Panc1 (cell line): ENCODE results near the gene PIGK. TPM values are rescaled to one million over a fixed set of nuclear protein-coding genes. Genes with fewer than 3 reads are reported as not detected.

Experiments used
- ATAC-seq: fragments of 200-7000 bp; cut with Tn5 transposase; 2 replicates; pipeline ENCODE4 v1.9.1; 2020; ENCODE audit warnings: mild to moderate bottlenecking, moderate library complexity
- BruUV-seq: library from RNA; stranded (reverse); fragments of 400-500 nt; replicated peaks from 2 replicates; lab custom pipeline; 2021; lab: Mats Ljungman, UMichigan
- CTCF ChIA-PET: fragments of 300-600 bp; sonication (Branson Sonifier 250); formaldehyde crosslinking; loops from one replicate; lab custom pipeline; 2022; ENCODE audit warnings: antibody characterized with exemption; lab: Charles Lee
- POLR2A ChIA-PET: fragments of 300-600 bp; sonication (Branson Sonifier 250); formaldehyde crosslinking; loops from one replicate; lab custom pipeline; 2022; ENCODE audit warnings: antibody characterized with exemption; lab: Charles Lee
- DNase-seq: peaks from one replicate; pipeline ENCODE4 v3.0.0-alpha.2; 2010; ENCODE audit warnings: low read depth, low spot score
- H3K27ac ChIP-seq: 2 replicates; pipeline ENCODE4 v1.5.1; 2011; ENCODE audit warnings: mild to moderate bottlenecking, low read length, inconsistent platforms
- H3K27me3 ChIP-seq: fragments of 200-500 bp; sonication (Bioruptor generic); 2 replicates; pipeline ENCODE4 v1.6.0; 2014; ENCODE audit warnings: low read length, inconsistent platforms; ENCODE audit not compliant: control insufficient read depth, insufficient read depth
- H3K36me3 ChIP-seq: fragments of 200-500 bp; sonication (Bioruptor generic); 2 replicates; pipeline ENCODE4 v1.5.1; 2014; ENCODE audit warnings: inconsistent platforms, mild to moderate bottlenecking, low read length, moderate library complexity; ENCODE audit not compliant: control insufficient read depth, insufficient read depth
- H3K4me1 ChIP-seq: 2 replicates; pipeline ENCODE4 v1.5.1; 2011; ENCODE audit warnings: inconsistent platforms, mild to moderate bottlenecking, low read length, moderate library complexity; ENCODE audit not compliant: control insufficient read depth, insufficient read depth
- H3K4me3 ChIP-seq, 2 experiments: 2 replicates each; pipeline ENCODE4 v1.5.1; 2011 to 2012; ENCODE audit warnings: low read depth in 2 of 2, low read length in 2 of 2, mild to moderate bottlenecking in 2 of 2, inconsistent platforms in 1 of 2, moderate library complexity in 1 of 2
- H3K9me3 ChIP-seq: fragments of 200-500 bp; sonication (Bioruptor generic); 2 replicates; pipeline ENCODE4 v1.5.1; 2014; ENCODE audit warnings: low read depth, mild to moderate bottlenecking, inconsistent platforms, low read length, moderate library complexity; ENCODE audit not compliant: control insufficient read depth, insufficient read depth
- POLR2AphosphoS5 ChIP-seq: IDR thresholded peaks from 2 replicates; pipeline ENCODE4 v1.6.1; 2012; ENCODE audit warnings: mild to moderate bottlenecking, low read depth, low read length, moderate library complexity
- REST ChIP-seq, 2 experiments: IDR thresholded peaks; 2 replicates each; pipeline ENCODE4 v1.6.1; 2011 to 2012; ENCODE audit warnings: low read depth in 2 of 2, control low read depth in 1 of 2, low read length in 1 of 2, mild to moderate bottlenecking in 1 of 2, moderate library complexity in 1 of 2; ENCODE audit not compliant: insufficient read depth in 1 of 2
- SIN3A ChIP-seq: IDR thresholded peaks from 2 replicates; pipeline ENCODE4 v1.6.1; 2012; ENCODE audit warnings: low read depth, mild to moderate bottlenecking, low read length, moderate library complexity, borderline replicate concordance; ENCODE audit not compliant: insufficient read depth
- TCF7L2 ChIP-seq: IDR thresholded peaks from 2 replicates; pipeline ENCODE4 v1.6.1; 2011; ENCODE audit warnings: mild to moderate bottlenecking, low read depth, low read length, inconsistent platforms
- in situ Hi-C: cut with HindIII; loops from 2 replicates; pipeline ENCODE4 v1.10.0; 2016; ENCODE audit warnings: low sequenced_read_pairs, low pct_unique_long_range_greater_than_20kb
- intact Hi-C: fragments of 100-400 bp; cut with micrococcal nuclease; formaldehyde crosslinking; loops from one replicate; pipeline ENCODE4 v1.10.0; 2022; ENCODE audit not compliant: unreplicated experiment
- total RNA-seq: library from RNA; stranded (reverse); gene quantifications from one replicate; pipeline ENCODE4 v1.2.1, GENCODE V29; 2021; ENCODE audit not compliant: unreplicated experiment
- TF ChIP-seq, protein P1 (sequence below): fragments of 450-650 bp; IDR thresholded peaks from 2 replicates; pipeline ENCODE4 v1.5.1; 2017; ENCODE audit warnings: mild to moderate bottlenecking

The PIGK gene
- total RNA-seq, 1 experiment from 2014 or later, result 26.8 TPM

- ChIA-PET CTCF (no interaction called here), POLR2A (no interaction called here)
- no peak for ATAC-seq
- Histone ChIP-seq H3K9me3 (no peaks in the 10 kb centered on the region), H3K27me3 (0 out of 2 replicates have a peak, but pooled peaks cover 2% of the 10 kb centered on the region), H3K27ac (no peak overlapping the region), H3K4me1 (no peaks in the 10 kb centered on the region), H3K36me3 (no peaks in the 10 kb centered on the region), H3K4me3 (no peak overlapping the region)
- in situ Hi-C loops, result no loop called here
- no peak for DNase-seq
- BruUV-seq, result no TSS peak
- TF ChIP-seq, protein P1, sequence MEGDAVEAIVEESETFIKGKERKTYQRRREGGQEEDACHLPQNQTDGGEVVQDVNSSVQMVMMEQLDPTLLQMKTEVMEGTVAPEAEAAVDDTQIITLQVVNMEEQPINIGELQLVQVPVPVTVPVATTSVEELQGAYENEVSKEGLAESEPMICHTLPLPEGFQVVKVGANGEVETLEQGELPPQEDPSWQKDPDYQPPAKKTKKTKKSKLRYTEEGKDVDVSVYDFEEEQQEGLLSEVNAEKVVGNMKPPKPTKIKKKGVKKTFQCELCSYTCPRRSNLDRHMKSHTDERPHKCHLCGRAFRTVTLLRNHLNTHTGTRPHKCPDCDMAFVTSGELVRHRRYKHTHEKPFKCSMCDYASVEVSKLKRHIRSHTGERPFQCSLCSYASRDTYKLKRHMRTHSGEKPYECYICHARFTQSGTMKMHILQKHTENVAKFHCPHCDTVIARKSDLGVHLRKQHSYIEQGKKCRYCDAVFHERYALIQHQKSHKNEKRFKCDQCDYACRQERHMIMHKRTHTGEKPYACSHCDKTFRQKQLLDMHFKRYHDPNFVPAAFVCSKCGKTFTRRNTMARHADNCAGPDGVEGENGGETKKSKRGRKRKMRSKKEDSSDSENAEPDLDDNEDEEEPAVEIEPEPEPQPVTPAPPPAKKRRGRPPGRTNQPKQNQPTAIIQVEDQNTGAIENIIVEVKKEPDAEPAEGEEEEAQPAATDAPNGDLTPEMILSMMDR, result no peak
- TF ChIP-seq POLR2AphosphoS5 (no peak), TCF7L2 (no peak), REST (IDR thresholded peaks at IDR 0.05; ENCODE audit: insufficient read depth in 1 of 2, low read depth in 2 of 2, low read length in 1 of 2) (no peak), SIN3A (no peak)
- intact Hi-C loops, result no loop called here
These were observed 161.1 kb downstream of the PIGK start for GRCh38 chr1:77057994-77058585.

- Histone ChIP-seq H3K4me1 (no peaks in the 10 kb centered on the region), H3K27me3 (0 out of 2 replicates have a peak, but pooled peaks cover 2% of the 10 kb centered on the region), H3K9me3 (no peaks in the 10 kb centered on the region), H3K36me3 (no peaks in the 10 kb centered on the region), H3K27ac (no peak overlapping the region), H3K4me3 (no peak overlapping the region)
- ChIA-PET POLR2A (no interaction called here), CTCF (no interaction called here)
- in situ Hi-C loops, result no loop called here
- TF ChIP-seq SIN3A (no peak), REST (IDR thresholded peaks at IDR 0.05; ENCODE audit: insufficient read depth in 1 of 2, low read depth in 2 of 2, low read length in 1 of 2) (no peak), TCF7L2 (no peak), POLR2AphosphoS5 (no peak)
- TF ChIP-seq, protein P1, result no peak
- no TSS peak for BruUV-seq
- no peak for ATAC-seq
- intact Hi-C loops, result no loop called here
- no peak for DNase-seq
These were observed 162.7 kb downstream of the PIGK start for GRCh38 chr1:77056525-77056924.
